ENCODE measurements around the gene PCIF1.
"Not testable (repeated sequence)": the region's sequence is repeated elsewhere in the genome, so short reads cannot be mapped to it uniquely, and the experiment has no call there.

Gene PCIF1

GRCh38 chr20:45934586-45935415 lies at the start of gene PCIF1:
PCIF1 (plus strand) TSS chr20:45934683; CDS start chr20:45939000, 4,317 bp downstream.
- DNase-seq (ENCODE audit: low read depth, low spot score): peak; percentile 62
- H3K27ac ChIP-seq: peak within 1 kb of the TSS; percentile 97

- no peak for DNase-seq (ENCODE audit: low read depth, low spot score)
Observed at GRCh38 chr20:45886590-45887345, 47.7 kb upstream of the PCIF1 start.

GRCh38 chr20:45887346-45887715 lies 47.2 kb upstream of the PCIF1 start, which contains the start of gene SPATA25:
SPATA25 (minus strand) TSS chr20:45887622; CDS start chr20:45887590, 32 bp downstream.
- DNase-seq (ENCODE audit: low read depth, low spot score): no peak
- H3K27ac ChIP-seq: no peak within 1 kb of the TSS

More at GRCh38 chr20:45886590-45887345, 47.7 kb upstream of the PCIF1 start:
- H3K27ac ChIP-seq: no peak overlapping the region

- DNase-seq (ENCODE audit: low read depth, low spot score): no peak
- no peak overlapping the region for H3K27ac ChIP-seq
Observed at GRCh38 chr20:45888681-45889080, 45.8 kb upstream of the PCIF1 start.

GRCh38 chr20:45890077-45890984 lies 44.2 kb upstream of the PCIF1 start:
- H3K27ac ChIP-seq: no peak overlapping the region
- no peak for DNase-seq (ENCODE audit: low read depth, low spot score)

GRCh38 chr20:45890985-45891983 lies 43.2 kb upstream of the PCIF1 start, which contains the start of the genes CTSA and NEURL2:
CTSA (plus strand) TSS chr20:45891335; CDS start chr20:45891569, 234 bp downstream.
NEURL2 (minus strand) TSS chr20:45891208; CDS start chr20:45890991, 217 bp downstream.
- DNase-seq (ENCODE audit: low read depth, low spot score): peak; percentile 27
- H3K27ac ChIP-seq: peak within 1 kb of the TSS; percentile 12

- no peak overlapping the region for H3K27ac ChIP-seq
- no peak for DNase-seq (ENCODE audit: low read depth, low spot score)
Observed at GRCh38 chr20:45892049-45892825, 42.2 kb upstream of the PCIF1 start.

- DNase-seq (ENCODE audit: low read depth, low spot score): peak; percentile 18
- no peak overlapping the region for H3K27ac ChIP-seq
Observed at GRCh38 chr20:45892828-45893500, 41.5 kb upstream of the PCIF1 start.

GRCh38 chr20:45893831-45894230 lies 40.7 kb upstream of the PCIF1 start:
- no peak overlapping the region for H3K27ac ChIP-seq
- no peak for DNase-seq (ENCODE audit: low read depth, low spot score)

- no peak for DNase-seq (ENCODE audit: low read depth, low spot score)
- no peak overlapping the region for H3K27ac ChIP-seq
Observed at GRCh38 chr20:45894797-45895196, 39.7 kb upstream of the PCIF1 start.

GRCh38 chr20:45896641-45897161 lies 37.8 kb upstream of the PCIF1 start:
- no peak overlapping the region for H3K27ac ChIP-seq
- no peak for DNase-seq (ENCODE audit: low read depth, low spot score)

- DNase-seq (ENCODE audit: low read depth, low spot score): no peak
- no peak overlapping the region for H3K27ac ChIP-seq
Observed at GRCh38 chr20:45897289-45897688, 37.2 kb upstream of the PCIF1 start.

GRCh38 chr20:45897692-45898091 lies 36.8 kb upstream of the PCIF1 start:
- no peak overlapping the region for H3K27ac ChIP-seq
- no peak for DNase-seq (ENCODE audit: low read depth, low spot score)

GRCh38 chr20:45898285-45898684 lies 36.2 kb upstream of the PCIF1 start:
- DNase-seq (ENCODE audit: low read depth, low spot score): no peak
- H3K27ac ChIP-seq: no peak overlapping the region

- no peak for DNase-seq (ENCODE audit: low read depth, low spot score)
- no peak overlapping the region for H3K27ac ChIP-seq
Observed at GRCh38 chr20:45899046-45899835, 35.2 kb upstream of the PCIF1 start.

- DNase-seq (ENCODE audit: low read depth, low spot score); H3K27ac ChIP-seq: not testable (repeated sequence)
Observed at GRCh38 chr20:45901332-45901731, 33.2 kb upstream of the PCIF1 start.

All from epithelial cell of prostate (primary cell).